Activated CD8-positive, alpha-beta memory T cell treated with anti-CD3 and anti-CD28 coated beads, Interleukin-2, amount 50 U/mL, for 24 hours (primary cell): ENCODE measurements around the gene CLMP.

ENCODE experiments used
- DNase-seq: peaks from one replicate; pipeline ENCODE4 v3.0.0-alpha.2; 2020; ENCODE audit errors: extremely low read depth

The CLMP gene

GRCh38 chr11:123195188-123196059 lies at the start of gene CLMP:
Gene CLMP (minus strand): TSS chr11:123195248. CDS start chr11:123194940, 308 bp downstream.
- no peak for DNase-seq

- no peak for DNase-seq
These were observed 47.0 kb upstream of the CLMP start for GRCh38 chr11:123241874-123242543.

GRCh38 chr11:123241294-123241693 lies 46.2 kb upstream of the CLMP start:
- no peak for DNase-seq

GRCh38 chr11:123239191-123240150 lies 44.4 kb upstream of the CLMP start:
- no peak for DNase-seq

- no peak for DNase-seq
These were observed 43.2 kb upstream of the CLMP start for GRCh38 chr11:123238297-123238696.

GRCh38 chr11:123236879-123237278 lies 41.8 kb upstream of the CLMP start:
- no peak for DNase-seq

- no peak for DNase-seq
These were observed 40.7 kb upstream of the CLMP start for GRCh38 chr11:123235656-123236261.

GRCh38 chr11:123235117-123235655 lies 40.1 kb upstream of the CLMP start:
- DNase-seq = peak; percentile 21

GRCh38 chr11:123233975-123234334 lies 38.9 kb upstream of the CLMP start:
- no peak for DNase-seq

- no peak for DNase-seq
These were observed 38.4 kb upstream of the CLMP start for GRCh38 chr11:123233280-123233974.

GRCh38 chr11:123231777-123232176 lies 36.7 kb upstream of the CLMP start:
- no peak for DNase-seq

- DNase-seq = no peak
These were observed 36.2 kb upstream of the CLMP start for GRCh38 chr11:123231256-123231655.

- no peak for DNase-seq
These were observed 35.3 kb upstream of the CLMP start for GRCh38 chr11:123230346-123230745.

GRCh38 chr11:123228496-123229163 lies 33.6 kb upstream of the CLMP start:
- DNase-seq = no peak

GRCh38 chr11:123227763-123228495 lies 32.9 kb upstream of the CLMP start:
- no peak for DNase-seq

- no peak for DNase-seq
These were observed 26.5 kb upstream of the CLMP start for GRCh38 chr11:123221584-123221983.

GRCh38 chr11:123221096-123221561 lies 26.1 kb upstream of the CLMP start:
- no peak for DNase-seq

GRCh38 chr11:123219066-123219690 lies 24.1 kb upstream of the CLMP start:
- no peak for DNase-seq

GRCh38 chr11:123218451-123218850 lies 23.4 kb upstream of the CLMP start:
- DNase-seq = no peak
